ENCODE results near the gene UQCRC2. TPM values are rescaled to one million over a fixed set of nuclear protein-coding genes. Genes with fewer than 3 reads are reported as not detected.

Gene UQCRC2
- polyA plus RNA-seq, 1 donor from 2014 or later: 484 TPM

DNA sequence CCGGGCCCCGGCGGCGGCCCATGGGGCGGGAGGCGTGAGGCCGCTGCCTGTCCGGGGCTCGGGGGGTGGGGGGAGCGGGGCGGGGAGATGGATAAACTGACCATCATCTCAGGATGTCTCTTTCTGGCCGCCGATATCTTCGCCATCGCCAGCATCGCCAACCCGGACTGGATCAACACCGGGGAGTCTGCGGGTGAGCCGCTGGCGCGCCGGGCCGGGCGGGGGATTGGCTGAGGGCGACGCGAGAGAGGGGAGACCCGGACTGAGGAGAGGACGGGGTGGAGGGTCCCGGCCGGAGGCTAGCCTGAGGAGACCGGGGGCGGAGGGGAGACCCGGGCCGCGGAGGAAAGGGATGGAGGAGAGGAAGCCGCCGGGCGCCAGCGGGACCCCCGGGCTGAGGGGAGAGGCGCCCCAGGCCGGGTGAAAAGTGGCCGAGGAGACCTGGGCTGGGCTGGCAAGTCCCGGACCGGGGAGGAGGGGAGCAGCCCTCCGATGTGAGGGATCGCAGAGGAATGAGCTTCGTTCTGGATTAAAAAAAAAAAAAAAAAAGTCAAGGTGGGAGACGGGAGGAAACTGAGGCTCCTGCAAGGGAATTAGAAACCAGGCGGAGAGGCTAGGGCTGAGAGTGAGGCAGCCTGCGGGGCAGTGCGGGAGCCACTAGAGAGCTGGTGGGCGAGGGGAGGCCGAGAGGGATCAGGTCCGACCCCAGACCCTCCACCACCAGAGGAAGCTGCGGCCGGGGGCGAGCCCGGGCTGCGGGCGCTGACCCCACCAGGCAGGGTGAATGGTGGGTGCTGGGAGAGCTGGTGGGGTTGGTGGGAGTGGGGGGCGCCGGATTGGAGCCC, 55.3 kb downstream of the UQCRC2 start:
- Histone ChIP-seq H3K27me3 (ENCODE audit: insufficient read depth, low read depth, low read length) (no peaks in the 10 kb centered on the region), H3F3A (ENCODE audit: insufficient read depth, low read length, poor library complexity, severe bottlenecking) (no peaks in the 10 kb centered on the region), H3K27ac (ENCODE audit: low read length) (peak overlapping the region; percentile 58), H3K79me2 (replicated peaks; ENCODE audit: insufficient read depth, low read length) (peaks cover 13% of the 10 kb centered on the region), H3K36me3 (ENCODE audit: insufficient read depth, low read length) (no peaks in the 10 kb centered on the region), H3K9me2 (ENCODE audit: insufficient read depth, low read length) (no peaks in the 10 kb centered on the region), H3K9ac (ENCODE audit: low read length) (peak overlapping the region; percentile 83), H3K4me2 (ENCODE audit: low read length) (peak overlapping the region; percentile 66), H2AFZ (ENCODE audit: low read depth, low read length) (peak overlapping the region; percentile 75), H3K9me3 (ENCODE audit: low read length) (no peaks in the 10 kb centered on the region), H4K20me1 (ENCODE audit: insufficient read depth) (no peaks in the 10 kb centered on the region), H3K4me3 (ENCODE audit: low read length) (peak overlapping the region; percentile 95)
- TF ChIP-seq TAF1 (IDR thresholded peaks at IDR 0.05; ENCODE audit: low read depth) (no peak), EP300 (conservative IDR thresholded peaks at IDR 0.05; ENCODE audit: poor library complexity, severe bottlenecking) (no peak), POLR2AphosphoS5 (IDR thresholded peaks at IDR 0.05) (no peak), MXI1 (conservative IDR thresholded peaks at IDR 0.05; ENCODE audit: poor library complexity, severe bottlenecking) (no peak), EZH2 (IDR thresholded peaks at IDR 0.05; ENCODE audit: borderline replicate concordance, insufficient read depth, low read length, poor library complexity, severe bottlenecking) (no peak), RAD21 (conservative IDR thresholded peaks at IDR 0.05) (no peak), SMC3 (conservative IDR thresholded peaks at IDR 0.05; ENCODE audit: poor library complexity) (no peak), CTCF (IDR thresholded peaks at IDR 0.05; ENCODE audit: poor library complexity, severe bottlenecking) (no peak)
- TF ChIP-seq, protein P1, sequence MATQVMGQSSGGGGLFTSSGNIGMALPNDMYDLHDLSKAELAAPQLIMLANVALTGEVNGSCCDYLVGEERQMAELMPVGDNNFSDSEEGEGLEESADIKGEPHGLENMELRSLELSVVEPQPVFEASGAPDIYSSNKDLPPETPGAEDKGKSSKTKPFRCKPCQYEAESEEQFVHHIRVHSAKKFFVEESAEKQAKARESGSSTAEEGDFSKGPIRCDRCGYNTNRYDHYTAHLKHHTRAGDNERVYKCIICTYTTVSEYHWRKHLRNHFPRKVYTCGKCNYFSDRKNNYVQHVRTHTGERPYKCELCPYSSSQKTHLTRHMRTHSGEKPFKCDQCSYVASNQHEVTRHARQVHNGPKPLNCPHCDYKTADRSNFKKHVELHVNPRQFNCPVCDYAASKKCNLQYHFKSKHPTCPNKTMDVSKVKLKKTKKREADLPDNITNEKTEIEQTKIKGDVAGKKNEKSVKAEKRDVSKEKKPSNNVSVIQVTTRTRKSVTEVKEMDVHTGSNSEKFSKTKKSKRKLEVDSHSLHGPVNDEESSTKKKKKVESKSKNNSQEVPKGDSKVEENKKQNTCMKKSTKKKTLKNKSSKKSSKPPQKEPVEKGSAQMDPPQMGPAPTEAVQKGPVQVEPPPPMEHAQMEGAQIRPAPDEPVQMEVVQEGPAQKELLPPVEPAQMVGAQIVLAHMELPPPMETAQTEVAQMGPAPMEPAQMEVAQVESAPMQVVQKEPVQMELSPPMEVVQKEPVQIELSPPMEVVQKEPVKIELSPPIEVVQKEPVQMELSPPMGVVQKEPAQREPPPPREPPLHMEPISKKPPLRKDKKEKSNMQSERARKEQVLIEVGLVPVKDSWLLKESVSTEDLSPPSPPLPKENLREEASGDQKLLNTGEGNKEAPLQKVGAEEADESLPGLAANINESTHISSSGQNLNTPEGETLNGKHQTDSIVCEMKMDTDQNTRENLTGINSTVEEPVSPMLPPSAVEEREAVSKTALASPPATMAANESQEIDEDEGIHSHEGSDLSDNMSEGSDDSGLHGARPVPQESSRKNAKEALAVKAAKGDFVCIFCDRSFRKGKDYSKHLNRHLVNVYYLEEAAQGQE (IDR thresholded peaks at IDR 0.05; ENCODE audit: borderline replicate concordance): no peak

GRCh38 chr16:22010902-22011301, 57.7 kb downstream of the UQCRC2 start:
- Histone ChIP-seq H4K20me1 (ENCODE audit: insufficient read depth) (no peaks in the 10 kb centered on the region), H3K27ac (ENCODE audit: low read length) (no peak overlapping the region), H2AFZ (ENCODE audit: low read depth, low read length) (no peak overlapping the region), H3K27me3 (ENCODE audit: insufficient read depth, low read depth, low read length) (no peaks in the 10 kb centered on the region), H3K9ac (ENCODE audit: low read length) (no peak overlapping the region), H3K4me3 (ENCODE audit: low read length) (no peak overlapping the region), H3K9me2 (ENCODE audit: insufficient read depth, low read length) (no peaks in the 10 kb centered on the region), H3K9me3 (ENCODE audit: low read length) (no peaks in the 10 kb centered on the region), H3K36me3 (ENCODE audit: insufficient read depth, low read length) (no peaks in the 10 kb centered on the region), H3F3A (ENCODE audit: insufficient read depth, low read length, poor library complexity, severe bottlenecking) (no peaks in the 10 kb centered on the region), H3K79me2 (replicated peaks; ENCODE audit: insufficient read depth, low read length) (peaks cover 13% of the 10 kb centered on the region), H3K4me2 (ENCODE audit: low read length) (no peak overlapping the region)
- TF ChIP-seq, protein P1 (IDR thresholded peaks at IDR 0.05; ENCODE audit: borderline replicate concordance): no peak
- TF ChIP-seq CTCF (IDR thresholded peaks at IDR 0.05; ENCODE audit: poor library complexity, severe bottlenecking): no peak
- no peak for TF ChIP-seq EZH2 (IDR thresholded peaks at IDR 0.05; ENCODE audit: borderline replicate concordance, insufficient read depth, low read length, poor library complexity, severe bottlenecking)
- TF ChIP-seq SMC3 (conservative IDR thresholded peaks at IDR 0.05; ENCODE audit: poor library complexity): no peak
- no peak for TF ChIP-seq RAD21 (conservative IDR thresholded peaks at IDR 0.05)
- no peak for TF ChIP-seq MXI1 (conservative IDR thresholded peaks at IDR 0.05; ENCODE audit: poor library complexity, severe bottlenecking)
- TF ChIP-seq POLR2AphosphoS5 (IDR thresholded peaks at IDR 0.05): no peak
- no peak for TF ChIP-seq TAF1 (IDR thresholded peaks at IDR 0.05; ENCODE audit: low read depth)
- no peak for TF ChIP-seq EP300 (conservative IDR thresholded peaks at IDR 0.05; ENCODE audit: poor library complexity, severe bottlenecking)

Measured in neural cell (in vitro differentiated cells).